NOMO-1 treated with dmso at 0.1 percent for 144 hours (cell line): Measurements from ENCODE around the gene FAM118A.
"Not testable (repeated sequence)": the region's sequence is repeated elsewhere in the genome, so short reads cannot be mapped to it uniquely, and the experiment has no call there.

Experiments used
- DNase-seq: peaks from one replicate; lab custom pipeline; 2025; ENCODE audit not compliant: unreplicated experiment; lab: John Stamatoyannopoulos, UW

Gene FAM118A

DNA sequence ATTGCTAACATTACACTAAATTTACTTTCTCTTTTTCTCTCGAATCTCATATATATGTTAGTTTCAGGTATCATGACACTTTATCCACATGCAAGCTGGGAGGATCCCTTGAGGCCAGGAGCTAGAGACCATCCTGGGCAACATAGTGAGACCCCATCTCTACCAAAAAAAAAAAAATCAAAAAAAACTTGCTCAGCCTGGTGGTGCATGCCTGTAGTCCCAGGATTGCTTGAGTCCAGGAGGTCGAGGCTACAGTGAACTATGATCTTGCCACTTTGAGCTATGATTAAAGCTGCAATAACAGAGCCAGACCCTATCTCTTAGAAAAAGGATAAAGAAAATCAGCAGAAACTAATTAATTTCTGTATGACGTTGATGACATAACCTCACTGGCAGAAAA lies 28.7 kb upstream of the FAM118A start:
- no peak for DNase-seq

DNA sequence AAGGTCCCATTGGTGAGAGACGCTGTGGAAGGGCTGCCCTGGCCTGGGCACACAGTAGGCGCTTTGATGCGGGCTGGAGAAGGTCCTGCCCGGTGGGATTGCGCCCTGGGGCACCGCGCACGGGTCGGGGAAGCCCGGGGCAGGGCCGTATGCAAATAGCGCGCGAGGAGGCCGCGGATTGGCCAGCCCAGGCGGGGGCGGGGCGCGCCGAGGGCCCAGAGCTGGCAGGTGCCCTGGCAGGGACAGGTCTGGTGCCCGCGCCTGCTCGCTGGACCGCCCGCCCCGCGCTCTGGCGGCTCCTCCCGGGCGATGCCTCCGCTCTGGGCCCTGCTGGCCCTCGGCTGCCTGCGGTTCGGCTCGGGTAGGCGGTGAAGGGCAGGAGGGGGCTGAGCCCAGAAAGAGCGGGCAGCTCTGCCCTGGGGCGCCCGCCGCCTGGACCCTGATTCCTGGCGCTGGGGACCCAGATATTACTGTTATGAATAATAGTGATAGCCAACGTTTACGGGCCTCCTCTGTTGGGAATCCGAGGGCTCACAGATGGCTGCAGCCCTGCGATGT lies 24.9 kb upstream of the FAM118A start, which contains the start of gene UPK3A:
Gene UPK3A (plus strand): TSS at position 245 of the 558 bp plus-strand sequence. CDS start 65 bp downstream, at position 310.
- DNase-seq, result peak; percentile 61

DNA sequence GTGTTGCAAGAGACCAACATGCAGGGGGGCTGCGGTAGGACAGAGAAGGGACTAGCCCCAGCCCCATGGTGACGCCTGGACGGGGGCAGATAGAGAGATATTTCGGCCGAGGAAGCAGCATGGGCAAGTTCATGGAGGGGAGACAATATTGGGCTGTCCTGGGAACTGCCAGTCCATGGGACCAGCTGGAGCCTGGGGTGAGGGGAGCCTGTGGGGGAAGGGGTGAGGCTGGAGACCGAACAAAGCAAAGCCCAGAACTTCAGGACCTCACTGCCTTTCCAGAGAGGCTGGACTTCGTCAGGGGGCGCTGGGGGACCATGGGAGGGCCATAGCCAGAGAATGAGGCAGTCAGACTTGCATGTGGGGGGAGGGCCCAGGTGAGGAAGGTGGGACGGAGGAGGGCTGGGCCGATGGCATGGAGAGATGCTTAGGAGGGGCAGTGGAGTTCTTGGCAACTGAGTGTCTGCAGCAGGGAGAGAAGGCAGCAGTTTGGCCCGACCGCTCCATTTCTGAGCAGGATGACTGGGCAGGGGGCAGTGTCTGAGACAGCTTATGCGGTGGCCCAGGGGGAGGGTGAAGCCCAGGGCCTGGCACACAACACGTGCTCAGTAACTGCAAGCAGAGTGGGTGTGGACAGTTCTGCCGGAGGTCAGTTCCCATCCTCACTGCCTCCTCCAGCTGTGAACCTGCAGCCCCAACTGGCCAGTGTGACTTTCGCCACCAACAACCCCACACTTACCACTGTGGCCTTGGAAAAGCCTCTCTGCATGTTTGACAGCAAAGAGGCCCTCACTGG lies 24.3 kb upstream of the FAM118A start:
- DNase-seq, result no peak

DNA sequence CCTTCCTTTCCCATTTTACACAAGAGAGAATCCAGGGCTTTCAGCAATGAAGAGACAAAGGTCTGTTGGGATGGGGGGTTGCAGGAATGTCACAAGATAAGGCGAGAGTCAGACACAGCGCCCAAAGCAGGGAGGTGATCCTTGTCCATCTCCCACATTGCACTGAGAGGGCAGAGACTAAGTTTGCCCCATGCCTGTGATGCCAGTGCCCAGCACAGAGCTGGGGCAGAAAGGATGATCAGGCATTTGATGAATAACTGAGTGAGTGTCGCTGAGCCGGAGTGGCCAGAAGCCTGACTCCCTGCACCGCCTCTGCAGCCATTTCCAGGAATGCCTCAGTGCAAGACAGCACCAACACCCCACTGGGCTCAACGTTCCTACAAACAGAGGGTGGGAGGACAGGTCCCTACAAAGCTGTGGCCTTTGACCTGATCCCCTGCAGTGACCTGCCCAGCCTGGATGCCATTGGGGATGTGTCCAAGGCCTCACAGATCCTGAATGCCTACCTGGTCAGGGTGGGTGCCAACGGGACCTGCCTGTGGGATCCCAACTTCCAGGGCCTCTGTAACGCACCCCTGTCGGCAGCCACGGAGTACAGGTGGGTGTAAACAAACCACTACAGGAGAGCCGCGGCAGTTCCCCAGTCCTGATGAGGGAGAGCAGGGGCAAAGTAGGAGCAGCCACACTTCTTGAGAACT lies 22.7 kb upstream of the FAM118A start:
- DNase-seq, result no peak

DNA sequence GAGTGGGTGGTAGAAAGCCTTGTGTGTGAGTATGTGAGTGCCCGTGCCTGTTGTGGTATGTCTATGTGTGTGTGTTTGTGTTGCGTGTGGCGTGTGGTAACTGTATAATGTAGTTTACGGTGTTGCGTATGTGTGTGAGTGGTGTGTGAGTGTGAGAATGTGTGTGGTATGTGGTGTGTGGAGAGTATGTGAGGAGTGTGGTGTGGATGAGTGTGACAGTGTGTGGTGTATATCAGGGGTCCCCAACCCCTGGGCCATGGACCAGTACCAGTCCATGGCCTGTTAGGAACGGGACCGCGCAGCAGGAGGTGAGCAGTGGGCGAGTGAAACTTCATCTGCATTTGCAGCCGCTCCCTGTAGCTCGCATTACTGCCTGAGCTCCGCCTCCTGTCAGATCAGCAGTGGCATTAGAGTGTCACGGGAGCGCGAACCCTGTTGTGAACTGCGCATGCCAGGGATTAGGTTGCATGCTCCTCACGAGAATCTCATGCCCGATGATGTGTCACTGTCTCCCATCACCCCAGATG lies 19.3 kb upstream of the FAM118A start:
- DNase-seq, result no peak

DNA sequence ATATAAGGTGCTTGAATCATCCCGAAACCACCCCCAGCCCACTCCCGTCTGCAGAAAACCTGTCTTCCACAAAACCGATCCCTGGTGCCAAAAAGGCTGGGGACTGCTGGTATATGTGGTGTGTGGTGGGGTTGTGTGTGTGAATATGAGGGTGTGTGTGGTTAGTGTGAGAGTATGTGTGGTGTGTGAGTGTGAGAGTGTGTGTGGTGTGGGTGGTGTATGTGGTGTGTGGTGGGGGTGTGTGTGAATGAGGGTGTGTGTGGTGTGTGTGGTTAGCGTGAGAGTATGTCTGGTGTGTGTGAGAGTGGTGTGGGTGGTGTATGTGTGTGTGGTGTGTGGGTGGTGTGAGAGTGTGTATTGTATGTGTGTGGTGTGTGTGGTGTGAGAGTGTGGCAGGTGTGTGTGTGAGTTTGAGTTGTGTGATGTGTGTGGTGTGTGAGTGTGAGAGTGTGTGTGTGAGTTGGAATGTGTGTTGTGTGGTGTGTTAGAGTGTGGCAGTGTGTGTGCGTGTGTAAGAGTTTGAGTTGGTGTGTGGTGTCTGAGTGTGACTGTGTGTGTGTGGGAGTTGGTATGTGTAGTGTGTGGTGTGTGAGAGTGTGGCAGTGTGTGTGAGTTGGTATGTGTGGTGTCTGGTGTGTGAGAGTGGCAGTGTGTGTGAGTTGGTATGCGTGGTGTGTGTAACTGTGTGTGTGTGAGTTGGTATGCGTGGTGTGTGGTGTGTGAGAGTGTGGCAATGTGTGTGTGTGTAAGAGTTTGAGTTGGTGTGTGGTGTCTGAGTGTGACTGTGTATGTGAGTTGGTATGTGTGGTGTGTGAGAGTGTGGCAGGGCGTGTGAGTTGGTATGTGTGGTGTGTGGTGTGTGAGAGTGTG lies 18.4 kb upstream of the FAM118A start:
- DNase-seq, result no peak

DNA sequence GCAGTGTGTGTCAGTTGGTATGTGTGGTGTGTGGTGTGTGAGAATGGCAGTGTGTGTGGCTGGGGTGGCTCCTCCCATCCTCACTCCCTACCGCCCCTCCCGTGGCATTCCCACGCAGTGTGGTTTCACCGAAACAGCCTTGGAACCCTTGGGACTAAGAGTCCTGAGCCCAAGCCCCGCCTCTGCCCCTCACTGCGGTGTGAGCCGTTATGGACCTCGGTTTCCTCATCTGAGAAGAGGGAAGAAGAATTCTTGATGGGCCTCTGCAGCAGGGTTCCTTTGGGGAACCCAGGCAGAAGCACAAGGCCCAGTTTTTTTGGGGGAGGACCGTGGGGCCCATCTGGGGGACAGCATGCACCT lies 17.8 kb upstream of the FAM118A start:
- no peak for DNase-seq

DNA sequence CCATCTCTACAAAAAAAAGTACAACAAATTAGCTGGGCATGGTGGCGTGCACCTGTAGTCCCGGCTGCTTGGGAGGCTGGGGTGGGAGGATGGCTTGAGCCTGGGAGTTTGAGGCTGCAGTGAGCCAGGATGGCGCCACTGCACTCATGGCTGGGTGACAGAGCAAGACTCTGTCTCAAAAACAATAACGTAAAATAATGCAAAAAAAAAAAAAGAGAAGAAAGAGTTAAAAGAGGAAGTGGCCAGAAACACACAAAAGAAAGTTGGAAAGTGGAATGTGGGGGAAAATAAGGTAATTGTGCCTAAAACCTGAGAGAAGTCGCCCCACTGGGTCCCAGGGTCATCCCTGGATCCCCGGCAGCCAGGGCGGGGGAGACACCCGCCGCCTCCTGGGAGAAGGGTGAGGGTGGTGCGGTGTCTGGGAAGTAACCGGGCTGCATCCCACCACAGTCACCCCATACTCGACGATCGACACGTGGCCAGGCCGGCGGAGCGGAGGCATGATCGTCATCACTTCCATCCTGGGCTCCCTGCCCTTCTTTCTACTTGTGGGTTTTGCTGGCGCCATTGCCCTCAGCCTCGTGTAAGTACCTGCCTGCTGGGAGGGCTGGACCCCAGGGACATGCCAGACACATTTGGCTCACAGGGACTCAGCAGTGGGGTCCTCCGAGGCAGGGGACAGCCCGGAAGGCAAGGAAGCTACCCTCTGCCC lies 16.8 kb upstream of the FAM118A start:
- DNase-seq, result peak; percentile 62

DNA sequence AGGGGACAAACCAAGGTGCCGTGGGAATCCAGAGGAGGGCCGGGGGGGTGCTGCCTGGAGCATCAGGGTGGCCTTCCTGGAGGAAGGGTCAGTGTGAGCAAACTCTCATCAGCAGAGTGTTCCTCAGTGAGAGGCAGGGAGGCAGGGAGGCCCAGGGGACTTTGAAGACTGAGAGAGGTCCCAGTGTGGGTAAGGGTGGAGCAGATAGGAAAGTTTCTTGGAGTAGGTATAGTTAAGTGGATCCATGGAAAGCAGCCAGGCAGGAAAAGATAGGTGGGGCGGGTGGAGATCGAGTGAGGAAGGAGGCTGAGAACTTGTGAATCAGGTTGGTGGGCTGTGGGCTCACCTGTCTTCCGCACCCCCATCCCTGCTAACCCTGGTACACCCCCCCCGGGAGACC lies 15.7 kb upstream of the FAM118A start:
- no peak for DNase-seq

DNA sequence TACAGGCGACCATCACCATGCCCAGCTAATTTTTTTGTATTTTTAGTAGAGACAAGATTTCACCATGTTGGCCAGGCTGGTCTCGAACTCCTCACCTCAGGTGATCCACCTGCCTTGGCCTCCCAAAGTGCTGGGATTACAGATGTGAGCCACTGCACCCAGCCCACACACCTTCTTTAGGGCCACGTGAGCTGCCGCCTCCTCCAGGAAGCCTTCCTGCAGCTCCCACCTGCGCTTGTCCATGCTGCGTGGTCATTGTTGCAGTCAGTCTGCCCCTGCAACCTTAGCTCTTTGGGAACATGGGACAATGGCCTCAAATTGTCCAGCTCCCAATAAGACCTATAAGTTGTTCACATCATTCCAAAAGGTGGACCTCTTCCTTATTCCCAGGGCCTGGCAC lies 14.7 kb upstream of the FAM118A start:
- DNase-seq, result not testable (repeated sequence)

DNA sequence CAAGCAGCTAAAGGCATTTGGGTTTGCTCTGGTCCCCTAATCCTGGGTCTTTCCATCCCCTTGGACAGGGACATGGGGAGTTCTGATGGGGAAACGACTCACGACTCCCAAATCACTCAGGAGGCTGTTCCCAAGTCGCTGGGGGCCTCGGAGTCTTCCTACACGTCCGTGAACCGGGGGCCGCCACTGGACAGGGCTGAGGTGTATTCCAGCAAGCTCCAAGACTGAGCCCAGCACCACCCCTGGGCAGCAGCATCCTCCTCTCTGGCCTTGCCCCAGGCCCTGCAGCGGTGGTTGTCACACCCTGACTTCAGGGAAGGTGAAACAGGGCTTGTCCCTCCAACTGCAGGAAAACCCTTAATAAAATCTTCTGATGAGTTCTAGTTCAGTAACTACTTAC lies 14.2 kb upstream of the FAM118A start:
- DNase-seq, result no peak

DNA sequence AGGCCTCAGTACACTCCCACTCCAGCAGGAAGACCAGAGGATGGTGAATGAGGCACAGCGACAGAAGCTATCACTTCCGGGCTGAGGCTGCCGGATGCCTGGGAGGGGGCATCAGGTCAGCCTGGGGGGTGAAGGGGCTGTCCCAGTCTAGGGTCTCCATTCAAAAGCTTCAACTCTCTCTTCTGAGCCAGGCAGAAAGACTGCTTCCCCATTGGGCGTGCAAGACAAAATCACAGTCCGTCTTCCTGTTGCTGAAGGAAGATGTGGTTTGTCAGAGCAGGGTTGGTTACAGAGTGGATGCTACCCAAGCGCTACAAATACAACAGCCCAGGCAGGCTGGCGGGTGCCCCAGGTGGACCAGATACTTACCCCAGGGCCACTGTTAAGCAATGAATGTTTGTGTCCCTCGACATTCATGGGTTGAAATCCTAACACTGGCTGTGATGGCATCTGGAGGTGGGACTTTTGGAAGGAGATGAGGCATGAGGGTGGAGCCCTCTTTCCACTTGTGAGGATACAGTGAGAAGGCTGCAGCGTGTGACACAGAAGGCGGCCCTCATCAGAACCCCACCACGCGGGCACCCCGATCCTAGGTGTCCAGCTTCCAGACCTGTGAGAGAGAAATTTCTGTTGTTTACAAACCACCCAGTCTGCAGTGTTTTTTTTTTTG lies 13.0 kb upstream of the FAM118A start:
- peak; percentile 16 for DNase-seq

DNA sequence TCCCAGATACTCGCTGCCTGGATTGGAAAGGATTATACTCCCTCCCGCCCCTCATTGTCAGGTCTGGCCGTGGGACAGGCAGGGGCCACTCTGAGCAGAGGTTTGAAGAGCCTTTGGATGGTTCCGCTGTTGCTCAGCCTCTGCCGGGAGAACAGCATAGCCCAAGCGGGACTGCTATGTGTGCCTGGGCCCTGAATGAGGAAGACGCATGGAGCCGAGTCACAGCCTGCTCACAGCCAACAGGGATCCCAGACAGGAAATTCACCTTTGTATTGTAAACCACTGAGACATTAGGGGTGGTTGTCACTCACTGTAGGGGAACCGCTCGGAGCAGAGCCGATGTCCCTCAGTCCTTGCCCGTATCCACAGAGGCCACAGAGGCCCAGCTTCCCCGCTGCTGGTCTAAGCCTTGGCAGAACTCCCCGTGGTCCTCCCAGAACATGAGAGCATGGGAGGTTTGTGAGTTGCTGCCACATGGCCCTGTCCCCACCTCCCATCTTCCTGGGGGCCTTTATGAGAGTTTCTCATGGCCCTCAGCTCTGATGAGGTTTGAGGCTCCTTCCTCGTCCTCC lies 10.7 kb upstream of the FAM118A start:
- DNase-seq, result no peak

DNA sequence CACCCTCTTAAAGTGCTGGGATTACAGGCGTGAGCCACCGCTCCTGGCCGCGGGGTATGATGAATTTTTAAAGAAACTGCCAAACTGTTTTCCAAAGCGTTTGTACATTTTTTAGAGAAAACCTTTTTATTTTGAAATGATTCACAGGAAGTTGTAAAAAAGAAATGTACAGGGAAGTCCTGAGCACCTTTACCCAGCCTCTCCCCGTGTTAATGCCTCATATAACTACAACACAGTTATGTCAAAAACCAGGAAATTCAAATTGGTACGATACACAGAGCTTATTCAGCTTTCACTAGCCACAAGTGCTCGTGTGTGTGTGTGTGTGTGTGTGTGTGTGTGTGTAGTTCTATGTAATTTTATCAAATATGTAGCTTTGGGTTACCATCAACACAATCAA lies 7.0 kb upstream of the FAM118A start:
- no peak for DNase-seq

DNA sequence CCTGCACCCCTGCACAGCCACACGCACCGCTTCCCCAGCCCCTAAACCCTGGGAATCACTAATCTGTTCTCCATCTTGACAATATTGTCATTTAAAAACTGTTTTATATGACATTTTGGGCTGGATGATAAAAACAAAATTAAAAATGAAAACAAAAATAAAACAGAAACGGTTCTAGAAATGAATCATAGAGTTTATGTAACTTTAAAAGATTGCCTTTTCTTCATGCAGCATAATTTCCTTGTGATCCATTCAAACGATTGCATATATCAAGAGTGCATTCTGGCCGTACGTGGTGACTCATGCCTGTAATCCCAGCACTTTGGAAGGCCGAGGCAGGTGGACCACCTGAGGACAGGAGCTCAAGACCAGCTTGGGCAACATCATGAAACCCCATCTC lies 6.6 kb upstream of the FAM118A start:
- no peak for DNase-seq

DNA sequence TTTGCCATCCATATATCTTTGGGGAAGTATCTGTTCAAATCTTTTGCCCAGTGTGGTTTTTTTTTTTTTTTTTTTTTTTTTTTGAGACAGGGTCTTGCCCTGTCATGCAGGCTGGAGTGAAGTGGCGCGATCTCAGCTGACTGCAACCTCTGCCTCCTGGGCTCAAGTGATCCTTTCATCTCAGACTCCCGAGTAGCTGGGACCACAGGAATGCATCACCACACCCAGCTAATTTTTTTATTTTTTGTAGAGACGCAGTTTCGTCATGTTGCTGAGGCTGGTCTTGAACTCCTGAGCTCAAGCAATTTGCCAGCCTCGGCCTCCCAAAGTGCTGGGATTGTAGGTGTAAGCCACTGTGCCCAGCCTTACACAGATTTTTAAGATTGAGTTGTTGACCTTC lies 4.8 kb upstream of the FAM118A start:
- no peak for DNase-seq

DNA sequence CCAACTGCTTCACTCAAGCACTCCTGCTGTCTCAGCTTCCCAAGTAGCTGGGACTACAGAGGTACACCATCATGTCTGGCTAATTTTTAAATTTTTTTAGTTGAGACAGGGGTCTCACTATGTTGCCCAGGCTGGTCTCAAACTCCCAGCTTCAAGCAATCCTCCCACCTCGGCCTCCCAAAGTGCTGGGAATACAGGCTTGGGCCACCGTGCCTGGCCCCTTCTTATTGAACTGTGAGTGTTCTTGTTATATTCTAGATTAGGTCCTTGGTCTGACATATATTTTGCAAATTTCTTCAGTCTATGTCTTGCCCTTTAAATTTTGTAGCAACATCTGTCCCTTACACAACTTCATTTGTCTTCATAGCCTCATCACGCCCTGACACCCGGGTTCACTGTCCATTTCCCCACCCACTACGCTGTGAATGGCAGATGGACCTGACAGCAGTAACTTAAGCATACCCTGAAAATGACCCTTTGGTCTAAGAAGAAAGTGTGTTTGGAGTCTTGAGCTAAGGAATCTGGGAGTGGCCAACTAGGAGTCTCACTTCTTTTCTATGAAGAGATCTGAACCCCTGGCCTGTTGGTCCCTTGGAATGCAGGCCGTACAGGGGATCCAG lies 4.2 kb upstream of the FAM118A start:
- DNase-seq, result no peak

DNA sequence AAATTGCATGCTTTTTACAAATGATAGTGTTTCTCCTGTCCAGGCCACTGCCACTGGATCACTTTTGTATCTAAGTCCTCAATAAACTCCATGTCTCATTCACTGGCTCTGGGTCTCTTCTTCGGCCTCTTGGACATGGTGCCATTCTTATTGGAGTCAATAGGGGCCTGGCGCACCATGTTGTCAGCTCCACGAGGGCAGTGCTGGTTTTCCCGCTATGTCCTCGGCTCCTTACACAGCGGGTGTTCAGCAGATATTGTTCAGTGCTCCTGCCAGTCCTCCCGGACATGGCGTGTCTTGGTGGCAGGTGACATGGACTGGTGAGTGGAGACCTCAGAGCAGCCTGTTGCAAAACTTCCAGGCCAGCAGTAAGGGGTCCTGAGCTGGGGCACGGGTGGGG lies 3.6 kb upstream of the FAM118A start:
- DNase-seq, result no peak

DNA sequence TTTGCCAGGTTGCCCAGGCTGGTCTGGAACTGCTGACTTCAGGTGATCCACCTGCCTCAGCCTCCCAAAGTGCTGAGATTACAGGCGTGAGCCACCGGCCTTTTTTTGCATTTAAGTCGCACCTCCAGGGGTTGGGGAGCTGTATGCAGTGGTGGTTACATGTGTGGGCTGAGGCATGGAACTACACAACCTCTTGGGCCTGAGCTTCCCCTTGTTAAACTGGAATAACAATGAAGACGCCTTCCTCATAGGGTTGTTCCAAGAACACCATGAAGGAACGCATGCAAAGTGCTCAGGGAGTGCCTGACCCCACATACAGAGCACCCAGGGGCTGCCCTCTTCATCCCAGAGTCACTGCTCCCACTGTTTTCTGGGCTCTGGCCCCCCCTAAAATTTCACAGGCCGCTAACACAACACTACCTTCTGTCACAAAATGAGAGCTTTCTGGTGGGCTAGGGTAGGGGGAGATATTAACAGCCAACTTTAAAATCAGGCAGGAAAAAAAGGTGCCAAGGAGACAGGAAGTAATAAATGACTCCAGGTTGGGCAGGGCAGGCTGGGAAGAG lies 1.3 kb upstream of the FAM118A start:
- DNase-seq, result no peak
